IPS DF 4.7 (cell line): Measurements from ENCODE around the gene LRGUK.
"Not testable (repeated sequence)": the region's sequence is repeated elsewhere in the genome, so short reads cannot be mapped to it uniquely, and the experiment has no call there.

Experiments used
- DNase-seq: peaks from one replicate; pipeline ENCODE4 v3.0.0-alpha.2; 2013; ENCODE audit warnings: low spot score; ENCODE audit errors: extremely low read depth

The LRGUK gene

GRCh38 chr7:134184767-134185166 lies 57.6 kb downstream of the LRGUK start:
- no peak for DNase-seq

GRCh38 chr7:134186027-134186426 lies 58.9 kb downstream of the LRGUK start:
- no peak for DNase-seq

GRCh38 chr7:134186801-134187200 lies 59.7 kb downstream of the LRGUK start:
- DNase-seq: no peak

DNA sequence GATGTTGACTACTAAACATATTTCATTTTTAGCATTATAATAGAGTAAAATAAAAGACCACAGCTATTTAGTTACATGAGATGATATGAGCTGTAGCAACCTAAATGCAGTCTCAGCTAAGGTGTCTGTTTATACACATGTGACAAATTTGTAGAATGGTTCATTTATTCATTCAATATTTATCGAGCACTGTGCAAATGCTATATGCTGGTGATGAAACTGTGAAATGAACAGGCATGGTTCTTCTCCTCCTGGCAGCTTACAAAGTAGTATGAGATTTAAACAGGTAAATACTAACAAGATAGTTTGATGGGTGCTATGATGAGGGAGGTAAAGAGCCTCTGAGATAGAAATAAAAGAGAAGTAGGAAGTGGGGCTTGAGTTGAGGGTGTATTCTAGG lies 60.8 kb downstream of the LRGUK start:
- no peak for DNase-seq

DNA sequence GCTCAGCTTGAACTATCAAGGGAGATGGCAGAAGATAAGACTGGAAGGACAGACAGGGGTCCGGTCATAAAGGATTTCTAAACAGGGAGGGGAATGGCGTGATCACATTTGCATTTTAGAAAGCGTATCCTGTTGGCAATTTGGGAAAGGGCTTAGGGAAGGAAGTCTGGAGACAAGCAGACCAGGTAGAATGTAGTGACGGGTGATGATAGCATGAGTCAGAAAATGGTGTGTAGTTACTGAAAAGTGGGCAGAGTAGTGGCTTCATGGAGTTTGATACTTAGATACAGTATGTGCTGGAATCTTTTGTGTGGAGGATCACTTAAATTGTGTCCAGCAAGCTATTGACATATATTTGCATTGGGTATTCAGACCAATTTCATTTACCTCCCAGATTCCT lies 61.2 kb downstream of the LRGUK start:
- DNase-seq: no peak

DNA sequence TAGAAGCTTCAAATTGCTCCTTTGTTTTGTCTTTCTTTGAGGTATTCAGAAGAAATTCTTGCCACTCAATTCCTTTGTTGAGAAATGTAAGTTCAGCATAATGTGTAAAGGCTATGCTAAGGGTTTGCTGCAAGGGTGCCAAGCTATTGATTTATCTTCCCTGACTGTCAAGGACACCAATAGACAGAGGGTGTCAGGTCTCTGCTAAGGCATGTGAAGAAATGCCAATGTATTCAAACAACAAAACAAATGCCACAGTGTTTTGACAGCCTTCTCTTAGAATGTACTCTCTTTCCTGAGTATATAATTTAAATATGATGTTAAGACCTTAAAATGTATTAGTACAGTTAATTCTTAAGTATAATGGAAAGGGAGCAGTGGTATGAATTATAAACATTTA lies 62.4 kb downstream of the LRGUK start:
- no peak for DNase-seq

DNA sequence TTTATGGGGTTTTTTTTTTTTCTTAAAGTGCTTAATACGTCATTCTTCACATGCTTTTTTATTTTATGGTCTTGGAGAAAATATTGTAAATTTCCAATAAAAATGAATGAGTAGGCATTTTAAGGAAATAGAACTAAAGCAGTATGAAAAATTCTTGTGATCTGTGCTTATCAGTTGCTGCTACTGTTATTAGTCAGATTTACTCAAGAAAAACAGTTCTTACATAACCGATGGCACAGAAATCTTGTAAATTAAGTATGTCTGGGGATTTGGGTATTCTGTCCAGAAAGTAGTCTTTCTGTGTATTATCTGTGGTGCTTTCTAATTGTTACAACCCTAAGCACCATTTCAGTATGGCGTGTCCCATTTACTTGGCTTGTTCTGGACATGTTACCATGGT lies 64.7 kb downstream of the LRGUK start:
- DNase-seq: no peak

DNA sequence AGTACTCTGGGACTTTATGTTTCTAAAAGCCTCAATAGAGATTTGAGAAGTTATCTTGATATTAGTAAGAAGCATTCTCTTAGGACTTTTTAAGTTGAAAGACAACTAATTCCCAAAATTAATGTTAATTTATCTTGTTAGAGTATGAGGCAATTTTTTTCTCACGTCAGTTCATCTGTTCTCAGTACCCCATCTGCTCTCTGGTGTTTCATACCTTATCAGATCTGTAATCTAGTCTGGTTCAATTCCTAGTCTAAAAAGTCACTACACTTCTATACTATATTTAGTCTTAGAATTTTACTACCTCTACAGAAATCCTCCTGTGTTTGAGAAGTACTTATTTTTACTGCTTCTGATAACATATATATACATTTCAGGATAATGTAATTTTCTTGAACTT lies 66.1 kb downstream of the LRGUK start:
- DNase-seq: no peak

DNA sequence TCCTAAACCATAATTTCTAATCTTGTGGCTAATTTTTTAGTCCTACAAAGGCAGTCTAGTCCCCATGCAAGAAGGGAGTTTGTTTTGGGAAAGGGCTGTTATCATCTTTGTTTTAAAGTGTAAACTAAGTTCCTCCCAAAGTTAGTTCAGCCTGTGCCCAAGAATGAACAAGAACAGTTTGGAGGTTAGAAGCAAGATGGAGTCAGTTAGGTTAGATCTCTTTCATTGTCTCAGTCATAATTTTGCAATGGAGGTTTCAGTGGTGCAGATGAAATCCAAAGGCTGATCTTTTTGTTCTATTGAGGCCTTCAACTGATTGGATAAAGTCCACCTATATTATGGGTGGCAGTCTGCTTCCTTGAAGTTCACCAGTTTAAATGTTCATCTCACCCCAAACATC lies 68.1 kb downstream of the LRGUK start:
- DNase-seq: no peak

DNA sequence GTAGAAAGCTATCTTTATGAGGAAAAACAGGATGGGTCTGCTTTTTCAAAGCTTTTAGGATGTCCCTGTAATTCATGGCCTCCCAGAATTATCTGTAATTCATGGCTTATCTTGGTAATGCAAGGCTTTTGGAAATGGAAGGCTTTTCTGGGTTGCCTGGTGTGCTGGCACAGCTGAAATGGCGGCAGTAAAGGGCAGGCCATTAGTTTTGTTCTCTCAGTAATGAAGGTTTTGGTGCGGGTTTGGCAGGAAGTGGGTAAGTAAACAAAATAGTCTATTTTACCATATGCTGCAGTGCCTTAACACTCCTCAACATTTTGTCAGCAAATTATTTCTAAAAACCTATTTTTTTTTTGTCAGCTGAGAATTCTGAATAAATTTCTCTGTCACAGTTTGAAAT lies 69.3 kb downstream of the LRGUK start:
- DNase-seq: no peak

DNA sequence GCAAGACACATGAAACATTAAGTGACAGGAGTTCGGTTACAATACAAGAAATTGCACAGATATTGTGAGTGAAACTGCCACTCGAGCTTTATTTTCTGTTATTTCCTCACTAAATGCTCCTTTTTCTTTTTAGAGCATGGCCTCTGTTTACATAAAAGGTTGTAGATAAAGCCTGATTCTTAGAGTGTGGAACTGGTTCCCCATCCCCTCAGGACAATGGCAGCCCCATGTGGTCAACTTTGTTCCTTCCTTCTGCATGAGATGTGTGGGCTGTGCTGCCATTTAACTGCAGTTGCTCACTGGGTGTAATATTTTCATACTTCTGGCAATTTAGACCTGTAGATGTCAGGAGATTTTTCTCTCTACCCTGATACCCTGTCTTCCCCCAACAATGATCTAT lies 70.2 kb downstream of the LRGUK start:
- DNase-seq: no peak

- DNase-seq: no peak
Observed at GRCh38 chr7:134200970-134201369, 73.8 kb downstream of the LRGUK start.

- no peak for DNase-seq
Observed at GRCh38 chr7:134201569-134202261, 74.6 kb downstream of the LRGUK start.

- no peak for DNase-seq
Observed at GRCh38 chr7:134203186-134203889, 76.2 kb downstream of the LRGUK start.

- DNase-seq: no peak
Observed at GRCh38 chr7:134209322-134210015, 82.3 kb downstream of the LRGUK start.

GRCh38 chr7:134210227-134210626 lies 83.1 kb downstream of the LRGUK start:
- DNase-seq: no peak

DNA sequence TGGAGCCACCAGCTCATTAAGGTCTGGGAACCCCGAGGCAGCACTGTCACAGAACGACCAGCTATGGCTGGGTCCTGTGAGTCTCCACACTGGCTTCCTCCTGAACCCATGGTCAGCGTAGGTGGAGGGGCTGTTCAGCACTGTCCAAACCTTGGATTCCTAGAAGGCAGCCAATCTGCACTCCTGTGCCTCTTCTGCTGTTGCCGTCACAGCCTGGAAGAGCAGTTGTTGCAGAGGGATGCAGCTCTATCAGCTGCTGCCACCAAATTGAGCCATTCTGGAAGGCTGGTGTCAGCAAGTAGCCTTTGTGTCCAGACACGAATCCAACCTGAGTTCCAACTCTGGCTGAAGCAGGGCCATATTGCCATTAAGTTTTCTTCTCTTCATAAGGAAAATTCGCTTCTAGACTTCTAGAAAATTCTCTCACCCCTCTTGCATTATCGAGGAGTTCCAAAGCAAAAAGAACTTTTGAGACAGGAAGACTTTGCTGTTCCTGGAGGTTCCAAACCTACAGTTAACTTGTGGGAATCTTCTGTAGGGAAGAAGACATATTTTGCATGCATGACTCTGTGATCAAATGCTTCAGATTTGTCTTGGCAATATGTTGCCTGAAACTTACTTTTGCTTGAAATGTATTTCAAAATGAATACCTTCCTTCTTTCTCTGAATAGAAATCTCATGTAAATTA lies 84.0 kb downstream of the LRGUK start:
- DNase-seq: no peak

- no peak for DNase-seq
Observed at GRCh38 chr7:134211817-134212216, 84.7 kb downstream of the LRGUK start.

- no peak for DNase-seq
Observed at GRCh38 chr7:134212576-134213546, 85.7 kb downstream of the LRGUK start.

GRCh38 chr7:134220236-134220635 lies 93.1 kb downstream of the LRGUK start:
- no peak for DNase-seq

- not testable (repeated sequence) for DNase-seq
Observed at GRCh38 chr7:134231296-134231695, 104.2 kb downstream of the LRGUK start.
